Esophagus squamous epithelium (tissue), 5 donors: ENCODE data around the gene LIMS1. TPM values are rescaled to one million over a fixed set of nuclear protein-coding genes. Genes with fewer than 3 reads are reported as not detected.

Source experiments
- DNase-seq: peaks from one replicate; lab custom pipeline; 2025; lab: John Stamatoyannopoulos, UW
- H3K27ac ChIP-seq, 4 donors: fragments of 200-600 bp; sonication (generic); one replicate each; pipeline ENCODE4 v1.5.1; 2016 to 2019; ENCODE audit warnings: mild to moderate bottlenecking in 1 of 4
- H3K27me3 ChIP-seq, 4 donors: fragments of 200-600 bp; sonication (generic); 1 replicate in 3 of 4; 2 replicates in 1 of 4; pipeline versions ENCODE4 v1.5.1 to v1.6.0; 2017 to 2021; ENCODE audit warnings: antibody characterized with exemption in 1 of 4
- H3K36me3 ChIP-seq, 3 donors: fragments of 200-600 bp; sonication (generic); one replicate each; pipeline ENCODE4 v1.5.1; 2016 to 2019
- H3K4me1 ChIP-seq, 3 donors: fragments of 200-600 bp; sonication (generic); one replicate each; pipeline ENCODE4 v1.5.1; 2017 to 2019
- H3K4me3 ChIP-seq, 4 donors: fragments of 200-600 bp; sonication (generic); 1 replicate in 3 of 4; 2 replicates in 1 of 4; pipeline ENCODE4 v1.5.1; 2016 to 2019; ENCODE audit warnings: mild to moderate bottlenecking in 2 of 4, moderate library complexity in 1 of 4
- H3K9me3 ChIP-seq, 3 donors: fragments of 200-600 bp; sonication (generic); one replicate each; pipeline ENCODE4 v1.5.1; 2016 to 2019
- POLR2A ChIP-seq, 4 donors: fragments of 450-650 bp; IDR thresholded peaks; one replicate each; pipeline ENCODE4 v1.6.1; 2017; ENCODE audit warnings: antibody characterized with exemption in 4 of 4, mild to moderate bottlenecking in 4 of 4, moderate library complexity in 3 of 4
- WGBS, 2 donors: methylation state at CpG; one replicate each; pipeline ENCODE4 v1.1.5; 2018; 5-methylcytosine and 5-hydroxymethylcytosine counted together
- intact Hi-C: fragments of 100-400 bp; cut with DNase I; formaldehyde crosslinking; loops from one replicate; pipeline ENCODE4 v1.15.0; 2022
- total RNA-seq, 4 donors: library from RNA; depleted of rRNA; stranded (reverse); fragments of >200 nt; gene quantifications; one replicate each; pipeline ENCODE4 v1.1.0, GENCODE V29; 2016
- TF ChIP-seq, protein P1 (sequence below), 6 experiments: fragments of 450-650 bp in 4 of 6; fragments of 200-600 bp in 2 of 6; sonication (generic) in 2 of 6; IDR thresholded peaks; one replicate each; pipeline ENCODE4 v1.5.1; 2016 to 2019; ENCODE audit warnings: antibody characterized with exemption in 6 of 6, mild to moderate bottlenecking in 4 of 6, moderate library complexity in 4 of 6
- donor health status: DM: yes; HTN: yes; CAD: no.

Gene LIMS1
- total RNA-seq, 4 donors from 2014 or later = 37.8 to 66.2 (median 54.0) TPM

DNA sequence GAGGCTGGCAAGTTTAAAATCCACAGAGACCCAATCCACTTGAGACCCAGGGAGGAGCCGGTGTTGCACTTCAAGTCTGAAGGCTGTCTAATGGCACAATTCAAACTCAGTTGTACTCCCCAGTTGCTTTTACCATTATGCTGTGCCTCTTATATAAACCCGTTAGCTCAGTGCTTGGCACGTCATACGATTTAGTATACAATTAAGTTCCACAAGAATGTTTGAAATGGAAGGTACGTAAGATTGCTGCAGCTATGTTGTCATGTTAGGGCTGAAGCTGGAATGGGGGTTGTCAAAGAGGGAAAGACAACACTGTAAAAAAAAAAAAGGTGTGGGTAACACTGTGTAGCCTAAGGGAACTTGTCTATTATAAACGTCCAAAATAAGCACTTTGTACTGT, 30.2 kb downstream of the LIMS1 start:
- no peak for DNase-seq
- no peaks in the 10 kb centered on the region for H3K27me3 ChIP-seq
- H3K4me1 ChIP-seq = peaks cover 5 to 37% (median 9%) of the 10 kb centered on the region in 3 donors
- H3K27ac ChIP-seq = no peak overlapping the region
- 61 to 72% methylated on average over 6 of the region's 6 CpGs for WGBS, 2 donors
- H3K9me3 ChIP-seq = no peaks in the 10 kb centered on the region
- no peaks in the 10 kb centered on the region for H3K36me3 ChIP-seq
- no peak for TF ChIP-seq POLR2A (IDR thresholded peaks at IDR 0.05)
- TF ChIP-seq, protein P1, sequence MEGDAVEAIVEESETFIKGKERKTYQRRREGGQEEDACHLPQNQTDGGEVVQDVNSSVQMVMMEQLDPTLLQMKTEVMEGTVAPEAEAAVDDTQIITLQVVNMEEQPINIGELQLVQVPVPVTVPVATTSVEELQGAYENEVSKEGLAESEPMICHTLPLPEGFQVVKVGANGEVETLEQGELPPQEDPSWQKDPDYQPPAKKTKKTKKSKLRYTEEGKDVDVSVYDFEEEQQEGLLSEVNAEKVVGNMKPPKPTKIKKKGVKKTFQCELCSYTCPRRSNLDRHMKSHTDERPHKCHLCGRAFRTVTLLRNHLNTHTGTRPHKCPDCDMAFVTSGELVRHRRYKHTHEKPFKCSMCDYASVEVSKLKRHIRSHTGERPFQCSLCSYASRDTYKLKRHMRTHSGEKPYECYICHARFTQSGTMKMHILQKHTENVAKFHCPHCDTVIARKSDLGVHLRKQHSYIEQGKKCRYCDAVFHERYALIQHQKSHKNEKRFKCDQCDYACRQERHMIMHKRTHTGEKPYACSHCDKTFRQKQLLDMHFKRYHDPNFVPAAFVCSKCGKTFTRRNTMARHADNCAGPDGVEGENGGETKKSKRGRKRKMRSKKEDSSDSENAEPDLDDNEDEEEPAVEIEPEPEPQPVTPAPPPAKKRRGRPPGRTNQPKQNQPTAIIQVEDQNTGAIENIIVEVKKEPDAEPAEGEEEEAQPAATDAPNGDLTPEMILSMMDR (IDR thresholded peaks at IDR 0.05) = no peak
- intact Hi-C loops = no loop called here
- no peak overlapping the region for H3K4me3 ChIP-seq

DNA sequence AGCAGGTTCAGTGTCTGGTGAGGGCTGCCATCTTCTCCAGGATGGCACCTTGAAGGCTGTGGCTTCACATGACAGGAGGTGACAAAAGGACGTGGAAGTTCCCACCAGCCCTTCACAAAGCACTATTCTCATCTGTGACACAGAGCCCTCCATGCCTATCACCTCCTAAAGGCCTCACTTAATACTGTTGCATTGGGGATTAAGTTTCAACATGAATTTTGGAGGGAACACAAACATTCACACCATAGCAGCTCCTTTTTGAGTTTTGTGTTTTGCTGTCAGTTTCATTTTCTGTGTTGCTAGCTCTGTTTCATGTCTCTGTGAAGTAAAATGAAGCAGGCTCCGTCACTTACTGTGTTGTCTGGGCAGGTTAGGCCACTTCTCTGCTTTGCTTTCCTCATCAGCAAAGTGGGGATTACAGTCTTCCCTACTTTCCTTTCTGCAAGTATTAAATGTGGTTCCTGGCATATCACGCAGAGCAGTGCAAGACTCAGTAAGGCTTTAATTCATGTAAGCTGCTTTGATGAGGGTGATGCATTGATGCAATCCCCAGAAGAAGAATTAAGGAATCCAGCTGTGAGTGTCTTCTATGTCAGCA, 31.6 kb downstream of the LIMS1 start:
- no peaks in the 10 kb centered on the region for H3K27me3 ChIP-seq
- intact Hi-C loops = no loop called here
- no peaks in the 10 kb centered on the region for H3K9me3 ChIP-seq
- no peak for TF ChIP-seq POLR2A (IDR thresholded peaks at IDR 0.05)
- TF ChIP-seq, protein P1 (IDR thresholded peaks at IDR 0.05) = no peak
- no peak for DNase-seq
- WGBS, 2 donors = 16 to 48% methylated on average over 3 of the region's 3 CpGs
- no peak overlapping the region for H3K4me3 ChIP-seq
- no peaks in the 10 kb centered on the region for H3K36me3 ChIP-seq
- H3K27ac ChIP-seq = peak overlapping the region; percentile 3 to 50 (median 42)
- H3K4me1 ChIP-seq = peaks cover 5 to 38% (median 9%) of the 10 kb centered on the region in 3 donors

DNA sequence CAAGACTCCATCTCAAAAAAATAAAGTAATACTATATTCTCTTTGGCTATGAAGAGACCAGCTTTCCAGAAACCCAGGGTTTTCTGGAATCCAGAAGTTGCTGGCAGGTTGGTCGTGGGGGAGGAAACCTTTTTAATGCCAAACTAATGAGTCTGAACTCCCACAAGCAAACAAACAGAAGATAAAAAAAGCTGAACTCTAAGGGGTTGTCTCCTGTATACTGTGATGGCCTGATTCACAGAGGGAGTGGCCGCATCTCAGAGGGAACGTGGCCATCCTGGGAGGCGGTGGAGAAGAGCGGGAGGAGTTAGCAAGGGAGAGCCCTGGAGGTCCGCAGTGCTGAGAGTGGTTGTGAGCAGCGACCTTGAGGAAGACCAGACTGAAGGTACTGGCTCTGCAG, 36.1 kb downstream of the LIMS1 start:
- Histone ChIP-seq H3K4me1 (peaks cover 5 to 53% (median 9%) of the 10 kb centered on the region in 3 donors), H3K27ac (no peak overlapping the region), H3K4me3 (no peak overlapping the region), H3K36me3 (no peaks in the 10 kb centered on the region), H3K9me3 (no peaks in the 10 kb centered on the region), H3K27me3 (no peaks in the 10 kb centered on the region)
- DNase-seq = no peak
- intact Hi-C loops = no loop called here
- 80 to 82% methylated on average over 7 of the region's 7 CpGs for WGBS, 2 donors
- TF ChIP-seq, protein P1 (IDR thresholded peaks at IDR 0.05) = no peak

DNA sequence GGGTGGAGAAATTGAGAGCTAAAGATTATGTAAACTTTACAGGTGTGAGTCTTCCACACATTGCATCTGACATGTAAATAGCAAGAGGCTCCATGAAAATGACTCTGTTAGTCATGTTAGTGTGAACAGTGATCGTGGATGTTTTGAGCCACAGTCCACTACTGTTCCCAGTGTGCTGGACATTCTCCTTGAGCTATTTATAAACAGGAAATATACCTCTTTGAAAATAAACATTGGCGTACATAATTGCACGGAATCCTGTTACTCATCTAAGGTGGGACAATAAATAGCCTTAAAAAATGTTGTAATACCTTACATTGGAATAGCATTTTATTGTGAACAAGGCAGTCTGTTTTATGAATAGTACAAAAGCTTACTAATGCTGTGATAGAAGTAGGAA, 37.0 kb downstream of the LIMS1 start:
- no peak overlapping the region for H3K27ac ChIP-seq
- no peak for TF ChIP-seq POLR2A (IDR thresholded peaks at IDR 0.05)
- TF ChIP-seq, protein P1 (IDR thresholded peaks at IDR 0.05) = no peak
- intact Hi-C loops = no loop called here

DNA sequence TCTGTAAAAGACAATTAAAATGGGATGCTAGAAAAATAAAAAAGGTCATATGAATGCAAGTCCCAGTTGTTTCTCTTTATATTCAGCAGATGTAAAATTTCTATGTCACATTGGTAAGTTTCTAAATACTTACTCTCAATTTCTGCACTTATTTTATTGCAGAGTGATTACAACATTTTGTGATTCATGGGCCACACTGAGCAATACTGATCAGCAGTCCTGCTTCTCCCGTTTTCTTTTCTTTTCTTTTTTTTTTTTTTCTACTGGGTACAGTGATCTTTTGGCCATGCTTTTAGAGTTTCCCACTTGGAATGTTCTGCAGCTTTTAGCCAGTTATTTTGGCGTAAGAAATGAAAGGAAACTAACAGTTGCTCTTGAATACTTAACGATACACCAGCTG, 38.8 kb downstream of the LIMS1 start:
- DNase-seq = no peak
- Histone ChIP-seq H3K4me3 (no peak overlapping the region), H3K4me1 (peaks cover 0 to 50% (median 11%) of the 10 kb centered on the region in 3 donors), H3K36me3 (no peaks in the 10 kb centered on the region), H3K9me3 (no peaks in the 10 kb centered on the region), H3K27ac (no peak overlapping the region), H3K27me3 (no peaks in the 10 kb centered on the region)
- 53 to 56% methylated on average over 3 of the region's 3 CpGs for WGBS, 2 donors
- intact Hi-C loops = no loop called here
- TF ChIP-seq, protein P1 (IDR thresholded peaks at IDR 0.05) = no peak
- no peak for TF ChIP-seq POLR2A (IDR thresholded peaks at IDR 0.05)

More for the DNA sequence above, 37.0 kb downstream of the LIMS1 start:
- Histone ChIP-seq H3K4me1 (peaks cover 2 to 53% (median 11%) of the 10 kb centered on the region in 3 donors), H3K27me3 (no peaks in the 10 kb centered on the region), H3K36me3 (no peaks in the 10 kb centered on the region), H3K4me3 (no peak overlapping the region), H3K9me3 (no peaks in the 10 kb centered on the region)
- 67 to 80% methylated on average over 3 of the region's 3 CpGs for WGBS, 2 donors
- DNase-seq = no peak
